ENCODE data around the gene LYPLA2. TPM values are rescaled to one million over a fixed set of nuclear protein-coding genes. Genes with fewer than 3 reads are reported as not detected.

The LYPLA2 gene
- total RNA-seq, 4 donors from 2014 or later = 25.7 to 30.4 (median 29.2) TPM

DNA sequence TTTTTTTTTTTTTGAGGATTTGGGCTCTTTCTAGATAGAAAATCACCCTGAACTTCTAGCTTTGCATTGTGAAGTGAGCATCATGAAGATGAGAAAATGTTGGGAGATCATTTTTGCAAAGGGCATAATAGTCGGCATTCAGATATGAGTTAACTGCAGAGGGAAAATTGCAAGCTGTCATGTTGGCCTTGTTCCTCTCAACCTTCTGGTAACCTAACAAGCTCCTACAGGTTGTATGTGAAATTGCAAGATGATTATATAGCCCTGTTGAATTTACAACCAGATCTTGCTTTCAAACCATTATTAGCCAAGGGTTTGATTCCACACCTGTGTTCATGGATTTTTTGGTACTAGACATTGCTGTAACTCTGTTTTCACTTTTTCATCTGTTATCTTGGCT is 45.4 kb upstream of the LYPLA2 start:
- H3K9me3 ChIP-seq = no peaks in the 10 kb centered on the region
- peaks cover 7 to 54% (median 11%) of the 10 kb centered on the region in 3 donors for H3K4me1 ChIP-seq
- no peak overlapping the region for H3K27ac ChIP-seq
- no peaks in the 10 kb centered on the region for H3K27me3 ChIP-seq
- TF ChIP-seq POLR2AphosphoS5 (IDR thresholded peaks at IDR 0.05) (no peak), CTCF (IDR thresholded peaks at IDR 0.05) (peak in 2 of 4 experiments; percentile 20 to 27), EP300 (IDR thresholded peaks at IDR 0.05) (no peak)
- peaks cover 0 to 20% of the 10 kb centered on the region in 2 donors for H3K36me3 ChIP-seq
- no peak overlapping the region for H3K4me3 ChIP-seq
- ATAC-seq = no peak
- 47 to 56% methylated on average over 1 of the region's 1 CpG for WGBS, 2 donors (ENCODE audit: low coverage in 1 of 2)

GRCh38 chr1:23748016-23748415 is 42.9 kb upstream of the LYPLA2 start:
- Histone ChIP-seq H3K4me3 (no peak overlapping the region), H3K36me3 (peaks cover 4 to 45% of the 10 kb centered on the region in 2 donors), H3K27me3 (no peaks in the 10 kb centered on the region), H3K27ac (no peak overlapping the region), H3K4me1 (peaks cover 7 to 45% (median 11%) of the 10 kb centered on the region in 3 donors), H3K9me3 (no peaks in the 10 kb centered on the region)
- WGBS, 2 donors (ENCODE audit: low coverage in 1 of 2) = 63 to 66% methylated on average over 3 of the region's 3 CpGs
- no peak for ATAC-seq
- TF ChIP-seq CTCF (IDR thresholded peaks at IDR 0.05) = no peak
- no peak for TF ChIP-seq EP300 (IDR thresholded peaks at IDR 0.05)
- TF ChIP-seq POLR2A (IDR thresholded peaks at IDR 0.05) = no peak
- TF ChIP-seq POLR2AphosphoS5 (IDR thresholded peaks at IDR 0.05) = no peak

GRCh38 chr1:23751050-23751814 is 39.7 kb upstream of the LYPLA2 start:
- WGBS, 2 donors (ENCODE audit: low coverage in 1 of 2) = 63 to 67% methylated on average over 4 to 11 of the region's 11 CpGs
- no peaks in the 10 kb centered on the region for H3K27me3 ChIP-seq
- H3K9me3 ChIP-seq = no peaks in the 10 kb centered on the region
- no peak for ATAC-seq
- no peak overlapping the region for H3K27ac ChIP-seq
- peaks cover 0 to 25% (median 0%) of the 10 kb centered on the region in 3 donors for H3K4me1 ChIP-seq
- TF ChIP-seq CTCF (IDR thresholded peaks at IDR 0.05) (peak in 3 of 4 experiments; percentile 21 to 43 (median 26)), POLR2A (IDR thresholded peaks at IDR 0.05) (no peak)
- H3K36me3 ChIP-seq = peaks cover 4 to 71% of the 10 kb centered on the region in 2 donors
- no peak overlapping the region for H3K4me3 ChIP-seq

GRCh38 chr1:23751815-23752200 is 39.1 kb upstream of the LYPLA2 start:
- peaks cover 4 to 76% of the 10 kb centered on the region in 2 donors for H3K36me3 ChIP-seq
- no peaks in the 10 kb centered on the region for H3K9me3 ChIP-seq
- H3K4me3 ChIP-seq = no peak overlapping the region
- H3K4me1 ChIP-seq = peaks cover 0 to 19% (median 0%) of the 10 kb centered on the region in 3 donors
- WGBS, 2 donors (ENCODE audit: low coverage in 1 of 2) = 79 to 95% methylated on average over 2 to 4 of the region's 4 CpGs
- TF ChIP-seq POLR2AphosphoS5 (IDR thresholded peaks at IDR 0.05) (no peak), EP300 (IDR thresholded peaks at IDR 0.05) (no peak), POLR2A (IDR thresholded peaks at IDR 0.05) (no peak), CTCF (IDR thresholded peaks at IDR 0.05) (no peak)
- no peak for ATAC-seq
- no peaks in the 10 kb centered on the region for H3K27me3 ChIP-seq
- no peak overlapping the region for H3K27ac ChIP-seq

DNA sequence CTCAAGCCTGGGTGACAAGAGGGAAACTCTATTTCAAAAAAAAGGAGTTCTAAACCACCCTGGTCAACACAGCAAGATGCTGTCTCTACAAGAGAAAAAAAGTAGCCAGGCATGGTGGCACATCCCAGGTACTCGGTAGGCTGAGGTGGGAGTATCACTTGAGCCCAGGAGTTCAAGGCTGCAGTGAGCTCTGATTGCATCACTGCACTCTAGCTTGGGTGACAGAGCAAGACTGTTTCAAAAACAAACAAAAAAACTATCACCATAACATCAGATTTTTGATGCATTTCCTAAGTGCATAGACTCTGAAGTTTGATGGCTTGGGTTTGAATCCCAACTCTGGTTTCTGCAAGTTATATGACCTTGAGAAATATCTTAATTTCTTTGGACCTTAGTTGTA is 38.0 kb upstream of the LYPLA2 start:
- Histone ChIP-seq H3K27ac (no peak overlapping the region), H3K9me3 (no peaks in the 10 kb centered on the region), H3K36me3 (peaks cover 4 to 87% of the 10 kb centered on the region in 2 donors), H3K4me1 (peaks cover 0 to 8% (median 0%) of the 10 kb centered on the region in 3 donors), H3K4me3 (no peak overlapping the region), H3K27me3 (no peaks in the 10 kb centered on the region)
- no peak for ATAC-seq
- 40 to 90% methylated on average over 1 of the region's 1 CpG for WGBS, 2 donors (ENCODE audit: low coverage in 1 of 2)
- TF ChIP-seq POLR2AphosphoS5 (IDR thresholded peaks at IDR 0.05) = no peak
- no peak for TF ChIP-seq CTCF (IDR thresholded peaks at IDR 0.05)
- no peak for TF ChIP-seq EP300 (IDR thresholded peaks at IDR 0.05)
- no peak for TF ChIP-seq POLR2A (IDR thresholded peaks at IDR 0.05)

Measured in gastroesophageal sphincter (tissue), 4 donors.